ENCODE data around the gene CCDC86. TPM values are rescaled to one million over a fixed set of nuclear protein-coding genes. Genes with fewer than 3 reads are reported as not detected.

The CCDC86 gene
- total and polyA plus RNA-seq, 2 of the 4 experiments (the other 2 are of a cell fraction) = 9.5 to 34.0 TPM

DNA sequence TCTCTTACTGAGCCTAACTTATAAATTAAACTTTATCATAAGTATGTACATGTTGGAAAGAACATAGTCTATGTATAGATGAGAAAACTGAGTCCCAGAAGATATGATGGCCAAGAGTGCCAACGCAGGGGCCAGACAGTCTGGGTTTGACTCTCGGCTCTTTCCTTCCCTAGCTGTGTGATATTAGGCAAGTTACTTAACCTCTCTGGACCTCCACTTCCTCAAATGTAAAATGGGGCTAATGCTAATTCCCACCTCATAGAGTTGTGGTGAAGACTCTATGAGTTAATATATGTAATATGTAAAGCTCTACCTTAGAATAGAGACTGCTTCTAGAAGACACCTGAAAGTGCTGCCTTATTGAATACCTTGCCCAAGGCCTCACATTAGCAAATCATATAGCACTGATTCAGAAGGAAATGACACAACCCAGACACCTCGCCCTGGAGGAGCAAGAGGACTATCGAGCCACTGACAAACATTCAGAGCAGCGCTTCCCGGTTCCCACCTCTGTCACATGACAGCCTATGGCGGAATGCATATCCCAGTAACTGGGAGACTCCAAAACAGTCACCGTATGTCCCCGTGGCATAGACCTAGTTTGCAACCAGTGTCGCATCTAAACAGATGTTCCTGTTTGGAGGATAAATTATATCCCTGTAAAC lies 11.3 kb upstream of the CCDC86 start (continued):
- no peak for TF ChIP-seq CEBPB (IDR thresholded peaks at IDR 0.05; ENCODE audit: low read depth, low read length)

DNA sequence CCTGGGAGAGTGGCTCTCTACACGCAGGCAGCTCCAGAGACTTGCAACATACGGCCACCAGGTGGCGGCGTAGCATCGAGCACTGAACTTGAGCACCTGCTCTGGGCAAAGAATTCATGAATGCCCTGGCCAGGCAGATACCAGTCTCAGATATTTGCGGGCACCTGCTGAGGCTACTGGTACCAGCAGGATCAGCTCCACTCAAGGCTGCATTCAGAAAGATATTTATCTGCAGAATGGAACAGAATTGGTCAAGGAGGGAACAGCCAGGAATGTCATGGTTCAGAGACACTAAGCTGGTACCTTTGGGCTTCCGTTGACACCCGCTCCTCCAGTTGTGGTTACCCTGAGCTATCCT lies 10.8 kb upstream of the CCDC86 start:
- no peak overlapping the region for H3K9ac ChIP-seq (ENCODE audit: low read depth, low read length)
- no peak overlapping the region for H3K4me2 ChIP-seq (ENCODE audit: low read depth, low read length)
- TF ChIP-seq SMC3 (IDR thresholded peaks at IDR 0.05; ENCODE audit: low read depth, low read length) = peak; percentile 96
- TF ChIP-seq MAZ (IDR thresholded peaks at IDR 0.05; ENCODE audit: borderline replicate concordance, low read depth, low read length) = no peak
- TF ChIP-seq POLR2A (IDR thresholded peaks at IDR 0.05; ENCODE audit: low read depth, low read length) = 0 out of 2 replicates have a peak, but pooled peaks have one; percentile 28
- TF ChIP-seq RCOR1 (IDR thresholded peaks at IDR 0.05; ENCODE audit: insufficient replicate concordance, low read length) = peak; percentile 63
- TF ChIP-seq RAD21 (IDR thresholded peaks at IDR 0.05; ENCODE audit: low read length) = peak; percentile 96
- TF ChIP-seq RFX5 (IDR thresholded peaks at IDR 0.05; ENCODE audit: low read depth, low read length) = no peak
- TF ChIP-seq, protein P1, sequence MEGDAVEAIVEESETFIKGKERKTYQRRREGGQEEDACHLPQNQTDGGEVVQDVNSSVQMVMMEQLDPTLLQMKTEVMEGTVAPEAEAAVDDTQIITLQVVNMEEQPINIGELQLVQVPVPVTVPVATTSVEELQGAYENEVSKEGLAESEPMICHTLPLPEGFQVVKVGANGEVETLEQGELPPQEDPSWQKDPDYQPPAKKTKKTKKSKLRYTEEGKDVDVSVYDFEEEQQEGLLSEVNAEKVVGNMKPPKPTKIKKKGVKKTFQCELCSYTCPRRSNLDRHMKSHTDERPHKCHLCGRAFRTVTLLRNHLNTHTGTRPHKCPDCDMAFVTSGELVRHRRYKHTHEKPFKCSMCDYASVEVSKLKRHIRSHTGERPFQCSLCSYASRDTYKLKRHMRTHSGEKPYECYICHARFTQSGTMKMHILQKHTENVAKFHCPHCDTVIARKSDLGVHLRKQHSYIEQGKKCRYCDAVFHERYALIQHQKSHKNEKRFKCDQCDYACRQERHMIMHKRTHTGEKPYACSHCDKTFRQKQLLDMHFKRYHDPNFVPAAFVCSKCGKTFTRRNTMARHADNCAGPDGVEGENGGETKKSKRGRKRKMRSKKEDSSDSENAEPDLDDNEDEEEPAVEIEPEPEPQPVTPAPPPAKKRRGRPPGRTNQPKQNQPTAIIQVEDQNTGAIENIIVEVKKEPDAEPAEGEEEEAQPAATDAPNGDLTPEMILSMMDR (conservative IDR thresholded peaks at IDR 0.05; ENCODE audit: low read depth, low read length) = peak; percentile 94
- no peak overlapping the region for H4K91ac ChIP-seq (ENCODE audit: insufficient read depth, low read depth, low read length)
- H3K56ac ChIP-seq (ENCODE audit: extremely low read depth, insufficient read depth, low read length) = no peak overlapping the region
- no peak overlapping the region for H4K5ac ChIP-seq (ENCODE audit: low read depth, low read length)
- H2AK5ac ChIP-seq (ENCODE audit: low read depth, low read length) = no peak overlapping the region
- 19% methylated on average over 8 of the region's 8 CpGs; no CpG with 5 or more reads in 1 of the 2 experiments for WGBS, 2 experiments (ENCODE audit: extremely low coverage in 2 of 2, insufficient read length in 1 of 2)
- H3K14ac ChIP-seq (replicated peaks; ENCODE audit: low read depth, low read length) = no peak overlapping the region
- H3K27ac ChIP-seq (ENCODE audit: insufficient read depth, low read length) = no peak overlapping the region
- no peak overlapping the region for H4K8ac ChIP-seq (ENCODE audit: low read depth in 2 of 2, low read length in 2 of 2)
- no peak overlapping the region for H2BK15ac ChIP-seq (ENCODE audit: low read depth, low read length)
- DNase-seq (peak; percentile 68), ATAC-seq (ENCODE audit: low read depth) (peak; percentile 97)
- H3K79me1 ChIP-seq (ENCODE audit: low read depth in 1 of 2, low read length in 2 of 2) = no peaks in the 10 kb centered on the region
- H3K4ac ChIP-seq (ENCODE audit: low read depth, low read length) = no peak overlapping the region
- POLR2A ChIA-PET (ENCODE audit: unreplicated experiment) = interaction anchor here (1.4 kb wide), 1 partner anchor 56 kb away, joined by 4 read pairs; no protein-coding TSS in a partner anchor
- CTCF ChIA-PET = interaction anchor here (0.5 to 4.9 kb wide), 16 partner anchors 9 to 1883 kb away, joined by 3 to 86 read pairs (median 5); no protein-coding TSS in a partner anchor
- H2BK20ac ChIP-seq (ENCODE audit: low read depth, low read length) = no peak overlapping the region
- peaks cover 36% of the 10 kb centered on the region for H3K27me3 ChIP-seq (ENCODE audit: control insufficient read depth, insufficient read depth, low read length)
- in situ Hi-C loops (cut with MboI; ENCODE audit: low sequenced_read_pairs) (no loop called here), dilution Hi-C loops (cut with HindIII; ENCODE audit: low sequenced_read_pairs, unreplicated experiment) (no loop called here), intact Hi-C loops (cut with micrococcal nuclease) (loop anchor here (1.0 to 5.0 kb wide), 7 partner anchors 56 to 356 kb away; no protein-coding TSS in a partner anchor)
- no peaks in the 10 kb centered on the region for H4K20me1 ChIP-seq (ENCODE audit: insufficient read depth, low read length)
- BruUV-seq (replicated peaks) = no TSS peak
- H2BK120ac ChIP-seq (ENCODE audit: low read depth, low read length) = no peak overlapping the region
- no peak overlapping the region for H3K4me3 ChIP-seq (ENCODE audit: insufficient read depth, low read depth, low read length)
- no peaks in the 10 kb centered on the region for H3K9me1 ChIP-seq (ENCODE audit: insufficient read depth, low read length)
- H2AK9ac ChIP-seq (replicated peaks; ENCODE audit: low read depth, low read length, poor library complexity) = peak overlapping the region; percentile 12
- H3K9me3 ChIP-seq (ENCODE audit: control insufficient read depth, insufficient read depth, low read length) = no peaks in the 10 kb centered on the region
- no peak overlapping the region for H3K23ac ChIP-seq (ENCODE audit: low read depth, low read length)
- H3K18ac ChIP-seq (ENCODE audit: low read depth, low read length) = no peak overlapping the region
- no peaks in the 10 kb centered on the region for H3K4me1 ChIP-seq (ENCODE audit: control insufficient read depth, insufficient read depth, low read length)
- H2AFZ ChIP-seq (replicated peaks; ENCODE audit: low read length, poor library complexity) = peak overlapping the region; percentile 47
- H2BK5ac ChIP-seq (ENCODE audit: low read depth, low read length, poor library complexity, severe bottlenecking) = no peak overlapping the region
- no peaks in the 10 kb centered on the region for H3K36me3 ChIP-seq (ENCODE audit: control insufficient read depth, insufficient read depth, low read length)

Data from IMR-90 (cell line).